ENCODE measurements around the gene MTSS2. TPM values are rescaled to one million over a fixed set of nuclear protein-coding genes. Genes with fewer than 3 reads are reported as not detected.

The MTSS2 gene
- total and polyA plus RNA-seq, 2 of the 4 experiments (the other 2 are of a cell fraction): 9.1 to 86.2 TPM

- Histone ChIP-seq H4K5ac (ENCODE audit: low read depth, low read length) (no peak overlapping the region; the same call in 1 of the 2 replicates), H2AFZ (replicated peaks; ENCODE audit: low read length, poor library complexity) (no peak overlapping the region), H3K9me1 (ENCODE audit: insufficient read depth, low read length) (no peaks in the 10 kb centered on the region), H3K4me2 (ENCODE audit: low read depth, low read length) (no peak overlapping the region), H3K9me3 (ENCODE audit: control insufficient read depth, insufficient read depth, low read length) (no peaks in the 10 kb centered on the region), H3K36me3 (ENCODE audit: control insufficient read depth, insufficient read depth, low read length) (peaks cover 48% of the 10 kb centered on the region), H2BK15ac (ENCODE audit: low read depth, low read length) (no peak overlapping the region), H3K9ac (ENCODE audit: low read depth, low read length) (no peak overlapping the region), H2BK5ac (ENCODE audit: low read depth, low read length, poor library complexity, severe bottlenecking) (no peak overlapping the region), H4K8ac (ENCODE audit: low read depth in 2 of 2, low read length in 2 of 2) (no peak overlapping the region), H2BK20ac (ENCODE audit: low read depth, low read length) (no peak overlapping the region), H2AK9ac (replicated peaks; ENCODE audit: low read depth, low read length, poor library complexity) (peak overlapping the region; percentile 66), H3K4ac (ENCODE audit: low read depth, low read length) (no peak overlapping the region), H3K4me3 (ENCODE audit: insufficient read depth, low read depth, low read length) (no peak overlapping the region), H3K4me1 (ENCODE audit: control insufficient read depth, insufficient read depth, low read length) (peaks cover 3% of the 10 kb centered on the region; the same call in 1 of the 2 replicates), H3K79me1 (ENCODE audit: low read depth in 1 of 2, low read length in 2 of 2) (peaks cover 4 to 41% of the 10 kb centered on the region in 2 experiments), H3K18ac (ENCODE audit: low read depth, low read length) (no peak overlapping the region), H3K14ac (replicated peaks; ENCODE audit: low read depth, low read length) (no peak overlapping the region), H3K27me3 (ENCODE audit: control insufficient read depth, insufficient read depth, low read length) (no peaks in the 10 kb centered on the region), H2BK120ac (ENCODE audit: low read depth, low read length) (no peak overlapping the region), H4K91ac (ENCODE audit: insufficient read depth, low read depth, low read length) (no peak overlapping the region), H2AK5ac (ENCODE audit: low read depth, low read length) (no peak overlapping the region), H3K56ac (ENCODE audit: extremely low read depth, insufficient read depth, low read length) (no peak overlapping the region), H3K23ac (ENCODE audit: low read depth, low read length) (no peak overlapping the region), H4K20me1 (ENCODE audit: insufficient read depth, low read length) (peaks cover 57% of the 10 kb centered on the region), H3K27ac (ENCODE audit: insufficient read depth, low read length) (no peak overlapping the region)
- no peak for DNase-seq
- TF ChIP-seq NFE2L2 (IDR thresholded peaks at IDR 0.05; ENCODE audit: low read depth, low read length): no peak
- no peak for TF ChIP-seq FOS (IDR thresholded peaks at IDR 0.05; ENCODE audit: low read depth, low read length)
- TF ChIP-seq RCOR1 (IDR thresholded peaks at IDR 0.05; ENCODE audit: insufficient replicate concordance, low read length): no peak
- TF ChIP-seq POLR2A (IDR thresholded peaks at IDR 0.05; ENCODE audit: low read depth, low read length): no peak
- no peak for TF ChIP-seq CHD1 (IDR thresholded peaks at IDR 0.05; ENCODE audit: low read depth, low read length)
- no peak for TF ChIP-seq CEBPB (IDR thresholded peaks at IDR 0.05; ENCODE audit: low read depth, low read length)
- no peak for TF ChIP-seq MAFK (IDR thresholded peaks at IDR 0.05; ENCODE audit: low read depth, low read length)
- no peak for TF ChIP-seq RAD21 (IDR thresholded peaks at IDR 0.05; ENCODE audit: low read length)
- TF ChIP-seq MXI1 (IDR thresholded peaks at IDR 0.05; ENCODE audit: borderline replicate concordance, low read depth, low read length): no peak
- no peak for TF ChIP-seq CTCF (conservative IDR thresholded peaks at IDR 0.05; ENCODE audit: low read depth, low read length)
- no peak for TF ChIP-seq SMC3 (IDR thresholded peaks at IDR 0.05; ENCODE audit: low read depth, low read length)
- TF ChIP-seq ELK1 (IDR thresholded peaks at IDR 0.05; ENCODE audit: borderline replicate concordance, low read depth, low read length): no peak
- no peak for TF ChIP-seq BHLHE40 (IDR thresholded peaks at IDR 0.05; ENCODE audit: low read depth, low read length)
- no peak for TF ChIP-seq USF2 (IDR thresholded peaks at IDR 0.05; ENCODE audit: low read depth, low read length)
- no peak for TF ChIP-seq MAZ (IDR thresholded peaks at IDR 0.05; ENCODE audit: borderline replicate concordance, low read depth, low read length)
- dilution Hi-C loops (cut with HindIII; ENCODE audit: low sequenced_read_pairs, unreplicated experiment): no loop called here
- intact Hi-C loops (cut with micrococcal nuclease): no loop called here
- BruUV-seq (replicated peaks): no TSS peak
- ChIA-PET CTCF (interaction anchor here (1.2 kb wide), 1 partner anchor 109 kb away, joined by 3 read pairs; no protein-coding TSS in a partner anchor), POLR2A (ENCODE audit: unreplicated experiment) (no interaction called here)
- in situ Hi-C loops (cut with MboI; ENCODE audit: low sequenced_read_pairs): no loop called here
- 80% methylated on average over 13 of the region's 21 CpGs; no CpG with 5 or more reads in 1 of the 2 experiments for WGBS, 2 experiments (ENCODE audit: extremely low coverage in 2 of 2, insufficient read length in 1 of 2)
- ATAC-seq (ENCODE audit: low read depth): no peak
Observed at GRCh38 chr16:70661918-70662641, 23.8 kb downstream of the MTSS2 start.

All from IMR-90 (cell line).